GM21360 (cell line): ENCODE data around the gene KCNH2.
"Not testable (repeated sequence)": the region's sequence is repeated elsewhere in the genome, so short reads cannot be mapped to it uniquely, and the experiment has no call there.

ENCODE experiments used
- ATAC-seq: cut with Tn5 transposase; IDR thresholded peaks from one replicate; pipeline ENCODE4 v1.9.1; 2021; ENCODE audit warnings: mild to moderate bottlenecking, moderate library complexity; ENCODE audit not compliant: unreplicated experiment

The KCNH2 gene, protein sequence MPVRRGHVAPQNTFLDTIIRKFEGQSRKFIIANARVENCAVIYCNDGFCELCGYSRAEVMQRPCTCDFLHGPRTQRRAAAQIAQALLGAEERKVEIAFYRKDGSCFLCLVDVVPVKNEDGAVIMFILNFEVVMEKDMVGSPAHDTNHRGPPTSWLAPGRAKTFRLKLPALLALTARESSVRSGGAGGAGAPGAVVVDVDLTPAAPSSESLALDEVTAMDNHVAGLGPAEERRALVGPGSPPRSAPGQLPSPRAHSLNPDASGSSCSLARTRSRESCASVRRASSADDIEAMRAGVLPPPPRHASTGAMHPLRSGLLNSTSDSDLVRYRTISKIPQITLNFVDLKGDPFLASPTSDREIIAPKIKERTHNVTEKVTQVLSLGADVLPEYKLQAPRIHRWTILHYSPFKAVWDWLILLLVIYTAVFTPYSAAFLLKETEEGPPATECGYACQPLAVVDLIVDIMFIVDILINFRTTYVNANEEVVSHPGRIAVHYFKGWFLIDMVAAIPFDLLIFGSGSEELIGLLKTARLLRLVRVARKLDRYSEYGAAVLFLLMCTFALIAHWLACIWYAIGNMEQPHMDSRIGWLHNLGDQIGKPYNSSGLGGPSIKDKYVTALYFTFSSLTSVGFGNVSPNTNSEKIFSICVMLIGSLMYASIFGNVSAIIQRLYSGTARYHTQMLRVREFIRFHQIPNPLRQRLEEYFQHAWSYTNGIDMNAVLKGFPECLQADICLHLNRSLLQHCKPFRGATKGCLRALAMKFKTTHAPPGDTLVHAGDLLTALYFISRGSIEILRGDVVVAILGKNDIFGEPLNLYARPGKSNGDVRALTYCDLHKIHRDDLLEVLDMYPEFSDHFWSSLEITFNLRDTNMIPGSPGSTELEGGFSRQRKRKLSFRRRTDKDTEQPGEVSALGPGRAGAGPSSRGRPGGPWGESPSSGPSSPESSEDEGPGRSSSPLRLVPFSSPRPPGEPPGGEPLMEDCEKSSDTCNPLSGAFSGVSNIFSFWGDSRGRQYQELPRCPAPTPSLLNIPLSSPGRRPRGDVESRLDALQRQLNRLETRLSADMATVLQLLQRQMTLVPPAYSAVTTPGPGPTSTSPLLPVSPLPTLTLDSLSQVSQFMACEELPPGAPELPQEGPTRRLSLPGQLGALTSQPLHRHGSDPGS

DNA sequence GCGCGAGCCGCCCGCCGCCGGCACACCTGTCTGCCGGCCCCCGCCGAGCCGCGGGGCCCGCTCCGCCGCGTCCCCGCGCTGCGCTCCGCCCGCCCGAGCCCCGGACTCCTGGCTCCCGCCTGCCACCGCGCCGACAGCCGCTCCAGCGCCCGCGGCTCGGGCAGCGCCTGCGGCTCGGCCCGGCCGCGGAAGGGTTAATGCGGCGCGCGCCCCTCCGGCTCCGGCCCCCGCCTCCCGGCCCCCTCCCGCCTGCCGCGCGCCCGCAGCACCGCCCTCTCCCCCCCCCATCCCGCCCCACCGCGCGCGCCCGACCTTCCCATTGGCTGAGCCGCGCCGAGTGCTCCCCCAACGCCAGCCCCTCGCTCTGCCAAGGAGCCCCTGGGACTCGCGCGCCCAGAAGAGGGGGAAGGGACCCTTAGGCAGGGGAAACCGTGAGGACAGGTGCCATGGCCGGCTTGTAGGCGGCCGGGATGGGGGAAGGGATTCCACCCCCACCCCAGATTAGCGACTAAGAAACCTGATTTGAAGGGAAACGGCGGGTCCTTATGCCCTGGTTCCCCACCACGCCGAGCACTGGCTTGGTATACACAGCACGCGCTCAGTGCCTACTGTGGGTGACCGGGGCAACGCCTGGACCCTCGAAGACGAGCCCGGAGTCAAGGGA is at the start of gene KCNH2:
Gene KCNH2, minus strand, starts transcription at position 196 of the 664 bp plus-strand sequence. CDS start 408 bp downstream, outside the sequence.
- no peak for ATAC-seq

DNA sequence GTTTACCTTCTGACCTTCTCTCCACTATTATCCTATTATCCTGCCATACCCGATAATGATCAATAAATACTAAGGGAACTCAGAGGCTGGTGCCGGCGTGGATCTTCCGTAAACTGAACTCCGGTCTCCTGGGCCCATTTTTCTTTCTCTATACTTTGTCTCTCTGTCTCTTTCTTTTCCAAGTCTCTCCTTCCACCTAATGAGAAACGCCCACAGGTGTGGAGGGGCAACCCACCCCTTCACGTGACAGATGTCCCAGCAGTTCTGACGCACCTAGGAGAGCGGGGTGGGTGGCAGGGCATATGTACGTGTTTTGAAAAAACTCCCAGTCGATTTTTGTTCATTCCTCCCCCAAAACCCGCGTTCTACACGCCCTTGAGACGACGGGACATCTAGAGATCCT is 49.6 kb upstream of the KCNH2 start:
- not testable (repeated sequence) for ATAC-seq

DNA sequence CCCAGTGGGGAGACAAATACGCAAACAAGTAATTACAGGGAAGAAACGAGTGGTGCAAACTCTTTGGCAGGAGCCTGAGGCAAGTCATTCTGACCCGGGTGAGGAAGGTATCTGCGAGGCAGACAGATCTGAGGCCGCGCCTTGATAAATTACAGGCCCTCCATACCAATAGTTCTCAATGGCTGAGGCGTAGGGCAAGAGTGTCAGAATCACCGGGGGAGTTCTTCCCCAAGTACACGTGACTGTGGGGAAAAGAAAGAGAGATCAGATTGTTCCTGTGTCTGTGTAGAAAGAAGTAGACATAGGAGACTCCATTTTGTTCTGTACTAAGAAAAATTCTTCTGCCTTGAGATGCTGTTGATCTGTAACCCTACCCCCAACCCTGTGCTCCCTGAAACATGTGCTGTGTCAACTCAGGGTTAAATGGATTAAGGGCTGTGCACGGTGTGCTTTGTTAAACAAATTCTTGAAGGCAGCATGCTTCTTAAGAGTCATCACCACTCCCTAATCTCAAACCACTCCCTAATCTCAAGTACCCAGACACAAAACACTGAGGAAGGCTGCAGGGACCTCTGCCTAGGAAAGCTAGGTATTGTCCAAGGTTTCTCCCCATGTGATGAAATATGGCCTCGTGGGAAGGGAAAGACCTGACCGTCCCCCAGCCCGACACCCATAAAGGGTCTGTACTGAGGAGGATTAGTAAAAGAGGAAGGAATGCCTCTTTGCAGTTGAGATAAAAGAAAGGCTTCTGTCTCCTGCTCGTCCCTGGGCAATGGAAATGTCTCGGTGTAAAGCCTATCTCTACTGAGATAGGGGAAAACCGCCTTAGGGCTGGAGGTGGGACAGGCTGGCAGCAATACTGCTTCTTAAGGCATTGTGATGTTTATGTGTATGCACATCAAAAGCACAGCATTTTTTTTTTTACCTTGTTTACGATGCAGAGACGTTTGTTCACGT is 48.9 kb upstream of the KCNH2 start:
- not testable (repeated sequence) for ATAC-seq

DNA sequence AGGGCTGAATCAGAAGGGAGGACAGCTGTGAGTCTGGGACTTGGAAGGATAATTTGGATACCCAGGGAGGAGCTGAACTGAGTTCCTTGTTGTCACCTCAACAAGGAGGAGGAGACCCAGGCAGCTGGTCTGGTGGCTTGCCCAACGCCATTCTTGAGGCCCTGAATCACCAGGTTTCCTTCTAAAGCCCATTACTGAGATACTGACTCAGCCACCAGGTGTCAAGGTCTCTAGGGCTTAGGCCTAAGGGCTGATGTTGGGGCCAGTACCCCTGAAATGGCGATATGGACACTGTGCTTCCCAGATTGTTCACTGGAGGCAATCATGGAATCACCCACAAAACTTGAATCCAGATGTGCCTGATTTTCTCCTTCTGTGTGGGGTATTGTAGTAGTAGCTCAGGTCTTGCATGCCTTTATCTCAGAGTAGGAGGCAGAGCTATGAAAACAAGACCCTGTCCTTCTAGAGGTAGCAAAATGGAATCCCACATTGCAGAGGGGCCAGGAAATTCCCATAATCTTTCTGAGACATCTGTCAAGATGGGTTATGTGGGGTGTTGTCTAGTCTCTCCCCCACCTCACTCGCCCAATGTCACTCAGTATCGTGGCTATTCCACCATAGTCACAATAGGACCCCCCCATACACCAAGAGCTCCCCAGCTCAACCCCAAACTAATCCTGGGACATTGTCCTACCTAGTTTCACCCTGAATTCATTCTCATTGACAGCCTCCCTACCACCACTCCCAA is 48.0 kb upstream of the KCNH2 start:
- no peak for ATAC-seq

DNA sequence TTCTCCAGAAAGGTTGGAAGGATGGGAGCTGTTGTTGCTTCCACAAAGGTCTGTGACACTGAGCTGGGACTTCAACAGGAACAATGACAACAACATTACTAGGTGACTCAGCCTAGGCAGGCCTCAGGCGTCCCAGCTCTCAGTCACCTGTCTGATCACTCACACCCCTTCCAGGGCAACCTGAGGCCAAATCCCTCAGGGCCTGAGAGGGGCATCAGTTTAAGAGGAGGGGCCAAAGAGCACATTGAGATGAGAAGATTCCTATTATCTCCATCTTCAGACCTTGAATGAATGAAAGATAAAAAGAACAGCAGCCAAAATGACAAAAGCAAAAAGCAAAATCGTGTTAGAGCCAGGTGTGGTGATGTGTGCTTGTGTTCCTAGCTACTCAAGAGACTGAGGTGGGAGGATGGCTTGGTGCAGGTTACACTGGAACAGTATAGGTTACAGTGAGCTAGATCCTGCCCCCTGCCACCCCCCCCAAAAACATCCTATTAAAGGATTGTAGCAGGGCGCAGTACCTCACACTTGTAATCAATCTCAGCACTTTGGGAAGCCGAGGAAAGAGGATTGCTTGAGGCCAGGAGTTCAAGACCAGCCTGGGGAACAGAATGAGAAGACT is 46.4 kb upstream of the KCNH2 start, which contains the start of gene ATG9B:
Gene ATG9B, minus strand, starts transcription at position 60 of the 622 bp plus-strand sequence. CDS start 71 bp downstream, outside the sequence.
- no peak for ATAC-seq

DNA sequence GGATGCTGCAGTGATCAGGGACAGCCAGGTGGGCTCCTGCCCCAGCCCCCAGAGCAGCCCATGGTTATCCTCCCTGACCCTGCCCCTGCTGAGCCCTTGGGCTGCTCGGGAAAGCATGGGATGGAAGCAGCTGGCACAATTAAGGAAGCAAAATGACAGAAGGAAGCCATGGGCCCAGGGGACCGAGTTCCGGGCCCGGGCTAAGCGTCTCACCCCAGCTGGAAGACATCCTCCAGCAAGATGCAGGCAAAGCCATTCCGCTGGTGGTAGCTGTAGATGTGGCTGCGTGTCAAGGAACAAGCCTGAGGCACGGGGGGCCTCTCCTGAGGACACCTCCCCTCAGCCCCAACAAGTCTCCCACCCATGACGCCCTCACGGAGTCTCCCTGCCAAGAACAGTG is 45.1 kb upstream of the KCNH2 start:
- no peak for ATAC-seq

DNA sequence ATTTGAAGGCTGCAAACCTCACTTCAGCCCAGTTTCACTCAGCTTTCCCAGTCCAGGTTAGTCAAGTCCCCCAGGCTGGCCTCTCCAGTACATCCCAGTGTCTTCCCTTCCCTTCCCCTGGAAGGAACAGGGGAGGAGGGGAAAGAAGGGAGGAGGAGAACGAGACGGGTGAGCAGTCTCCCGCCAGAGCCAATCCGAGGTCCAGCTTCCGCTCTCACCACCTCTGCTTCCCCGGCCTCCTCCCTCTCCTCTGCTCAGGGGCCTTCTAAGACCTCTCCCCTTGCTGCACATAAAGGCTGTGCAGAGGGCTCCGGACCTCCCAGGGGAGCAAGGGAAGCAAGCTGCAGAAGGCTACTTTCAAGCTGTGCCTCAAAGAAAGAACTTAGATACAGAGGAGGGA is 42.1 kb upstream of the KCNH2 start:
- no peak for ATAC-seq

DNA sequence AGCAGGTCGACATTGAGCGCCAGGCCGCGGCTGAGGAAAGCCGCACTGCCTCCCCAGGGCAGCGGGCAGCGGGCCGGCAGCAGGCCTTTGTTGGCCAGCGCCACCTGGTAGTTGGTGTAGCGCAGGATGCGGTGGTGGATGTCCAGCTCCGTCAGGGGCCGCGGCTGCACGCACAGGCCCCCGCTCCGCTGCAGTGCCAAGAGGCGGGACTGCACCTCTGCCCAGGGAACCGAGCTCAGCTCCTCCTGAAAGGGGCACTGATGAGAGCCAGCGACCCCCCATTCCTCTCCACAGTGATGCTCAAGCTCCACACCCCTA is 41.0 kb upstream of the KCNH2 start:
- ATAC-seq = no peak

DNA sequence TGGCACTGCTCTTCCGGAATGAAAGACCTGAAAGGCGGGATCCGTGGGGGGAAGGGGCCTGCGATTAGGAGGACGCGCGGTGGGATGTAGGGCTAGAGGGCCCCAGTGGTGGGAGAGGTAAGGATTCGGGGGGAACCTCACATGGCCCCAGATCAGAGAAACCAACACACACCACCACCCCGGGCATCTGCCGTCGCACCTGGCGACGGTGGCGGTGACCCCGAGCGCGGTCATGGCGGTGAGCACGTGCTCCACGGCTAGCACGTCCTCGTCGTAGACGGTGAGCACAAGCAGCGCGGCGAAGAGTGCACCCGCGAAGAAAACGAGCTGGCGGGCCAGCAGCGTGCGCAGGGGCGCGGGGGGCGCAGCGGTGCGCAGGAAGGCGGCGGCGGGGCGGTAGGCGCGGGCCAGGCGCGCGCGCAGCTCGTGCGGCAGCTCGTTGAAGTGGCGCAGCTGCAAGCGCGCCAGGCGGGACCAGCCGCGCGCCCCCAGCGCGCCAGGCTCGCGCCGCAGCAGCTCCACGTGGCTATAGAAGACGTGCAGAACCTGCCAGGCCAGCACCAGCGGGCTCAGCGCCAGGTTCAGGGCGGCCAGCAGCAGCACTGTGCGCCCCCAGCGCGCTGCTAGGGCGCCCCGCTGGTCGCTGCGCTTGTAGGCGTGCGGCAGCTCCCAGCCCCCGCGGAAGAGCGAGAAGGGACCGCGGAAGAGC is 40.5 kb upstream of the KCNH2 start:
- ATAC-seq = no peak

DNA sequence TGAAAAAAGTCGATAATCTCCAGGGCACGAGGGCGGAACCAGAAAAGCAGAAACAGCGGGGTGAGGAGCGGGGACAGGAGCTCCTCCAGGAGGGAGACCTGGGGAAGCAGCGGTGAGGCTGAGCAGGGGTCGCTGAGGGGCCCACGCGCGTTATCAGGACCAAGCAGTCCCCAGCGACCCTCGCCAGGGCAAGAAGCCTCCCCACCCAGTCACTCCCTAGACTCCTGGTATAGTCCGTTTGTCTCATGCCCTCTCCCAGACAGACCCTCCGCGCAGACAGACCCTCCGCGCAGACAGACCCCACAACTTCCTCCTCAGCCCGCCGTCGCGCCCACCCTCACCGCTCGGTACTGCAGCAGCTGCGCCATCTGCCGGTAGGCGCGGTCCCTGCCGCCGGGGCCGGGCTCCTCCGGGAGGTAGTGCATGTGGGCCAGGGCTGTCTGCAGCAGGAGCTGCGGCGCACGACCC is 39.9 kb upstream of the KCNH2 start:
- ATAC-seq = peak; percentile 54

DNA sequence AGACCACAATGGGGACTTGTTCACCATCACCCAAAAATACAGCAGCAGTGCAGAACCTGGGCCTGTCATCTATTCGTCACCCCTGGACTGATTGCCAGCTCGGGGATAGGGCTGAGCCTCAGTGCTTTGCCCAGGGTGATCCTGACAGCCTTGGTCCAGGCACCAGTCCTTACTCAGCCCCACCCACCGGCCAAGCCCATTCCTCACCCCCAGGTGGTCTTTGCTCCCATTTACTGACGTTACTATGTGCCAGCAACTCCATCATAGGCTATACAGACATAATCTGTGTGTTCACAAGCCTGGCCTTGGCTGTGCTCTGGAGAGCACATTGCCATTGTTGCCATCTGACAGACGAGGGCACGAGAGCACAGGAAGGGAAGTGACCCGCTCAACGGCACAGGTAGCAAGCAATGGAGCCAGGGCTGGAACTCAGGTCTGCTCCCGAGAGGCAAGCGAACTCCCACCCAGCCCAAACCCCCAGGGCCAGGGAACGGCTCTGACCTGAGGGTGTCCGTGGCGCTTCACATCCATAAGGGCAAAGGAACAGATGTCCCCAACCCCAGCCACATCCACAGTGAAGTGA is 39.3 kb upstream of the KCNH2 start:
- ATAC-seq = no peak

DNA sequence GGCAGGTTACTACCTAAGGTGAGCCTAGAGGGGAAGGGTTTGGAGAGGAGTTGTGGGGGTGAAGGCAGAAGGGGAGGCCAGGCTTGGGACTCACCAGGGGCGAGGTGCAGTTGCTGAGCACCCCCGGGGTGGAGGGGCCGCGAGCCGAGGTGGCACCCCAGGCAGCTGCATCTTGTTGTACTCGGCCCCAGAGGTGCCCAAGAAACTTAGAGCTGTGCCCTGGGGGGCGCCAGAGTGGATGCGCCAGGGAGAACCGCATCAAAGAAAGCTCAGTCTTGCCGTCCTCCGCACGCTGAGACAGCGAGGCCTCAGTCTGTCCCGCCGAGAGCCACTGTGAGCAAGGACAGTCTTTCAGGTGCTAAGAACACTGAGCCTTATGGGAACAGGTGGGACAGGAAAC is 38.8 kb upstream of the KCNH2 start:
- no peak for ATAC-seq

DNA sequence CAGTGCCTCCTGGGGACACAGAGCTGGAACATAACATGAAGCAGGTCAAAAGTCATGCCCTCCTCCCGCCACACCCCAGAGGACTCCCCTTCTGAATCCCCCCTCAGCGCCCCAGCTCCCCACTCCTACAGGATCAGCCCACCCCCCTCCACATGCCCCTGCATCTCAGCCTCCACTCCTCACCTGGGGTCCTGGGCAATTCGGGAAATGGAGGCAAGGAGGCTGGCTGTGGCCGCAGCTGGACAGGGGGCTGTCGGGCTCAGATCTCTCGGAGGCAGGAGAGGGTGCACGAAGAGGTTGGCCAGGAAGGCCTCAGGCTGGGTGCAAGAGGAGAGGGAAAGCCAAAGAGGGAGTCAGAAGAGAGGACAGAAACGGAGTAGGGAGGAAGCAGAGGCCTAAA is 38.4 kb upstream of the KCNH2 start:
- ATAC-seq = no peak

DNA sequence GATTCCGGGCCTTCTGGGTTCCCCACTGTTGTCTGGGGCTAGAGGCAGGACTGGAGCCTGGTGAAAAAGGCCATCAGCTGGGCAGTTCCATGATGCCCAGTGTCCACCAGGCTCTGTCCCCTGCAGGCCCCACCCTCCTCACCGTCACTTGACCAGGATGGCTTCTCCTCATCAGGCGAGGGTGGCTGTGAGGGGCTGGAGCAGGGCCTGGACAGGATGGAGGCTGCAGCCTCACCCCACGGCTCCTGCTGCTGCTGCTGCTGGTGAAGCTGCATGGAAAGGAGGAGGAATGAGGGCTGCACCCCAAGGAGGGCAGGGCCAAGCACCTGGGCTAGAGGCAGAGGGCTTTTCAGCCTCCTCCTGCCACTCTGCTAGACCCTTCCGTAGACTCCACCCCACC is 37.8 kb upstream of the KCNH2 start:
- no peak for ATAC-seq

DNA sequence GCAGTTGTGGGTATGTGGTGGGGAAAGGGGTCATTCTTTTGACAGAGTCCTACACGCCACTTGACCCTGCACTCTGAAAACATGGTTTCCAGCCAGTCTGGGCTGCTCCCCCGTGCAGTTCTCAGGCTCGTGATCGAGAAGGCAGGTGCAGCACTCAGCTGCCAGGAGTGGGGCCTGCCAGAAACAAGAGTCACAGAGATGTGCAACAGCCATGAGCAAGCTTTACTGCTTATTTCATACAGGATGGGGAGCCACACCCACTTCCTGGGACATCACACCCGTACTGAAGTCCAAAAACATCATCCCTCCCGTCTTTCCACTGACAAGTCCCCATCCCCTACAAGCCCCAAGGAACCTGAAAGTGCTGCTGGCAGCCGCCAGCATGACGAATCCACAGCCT is 36.8 kb upstream of the KCNH2 start:
- ATAC-seq = no peak

DNA sequence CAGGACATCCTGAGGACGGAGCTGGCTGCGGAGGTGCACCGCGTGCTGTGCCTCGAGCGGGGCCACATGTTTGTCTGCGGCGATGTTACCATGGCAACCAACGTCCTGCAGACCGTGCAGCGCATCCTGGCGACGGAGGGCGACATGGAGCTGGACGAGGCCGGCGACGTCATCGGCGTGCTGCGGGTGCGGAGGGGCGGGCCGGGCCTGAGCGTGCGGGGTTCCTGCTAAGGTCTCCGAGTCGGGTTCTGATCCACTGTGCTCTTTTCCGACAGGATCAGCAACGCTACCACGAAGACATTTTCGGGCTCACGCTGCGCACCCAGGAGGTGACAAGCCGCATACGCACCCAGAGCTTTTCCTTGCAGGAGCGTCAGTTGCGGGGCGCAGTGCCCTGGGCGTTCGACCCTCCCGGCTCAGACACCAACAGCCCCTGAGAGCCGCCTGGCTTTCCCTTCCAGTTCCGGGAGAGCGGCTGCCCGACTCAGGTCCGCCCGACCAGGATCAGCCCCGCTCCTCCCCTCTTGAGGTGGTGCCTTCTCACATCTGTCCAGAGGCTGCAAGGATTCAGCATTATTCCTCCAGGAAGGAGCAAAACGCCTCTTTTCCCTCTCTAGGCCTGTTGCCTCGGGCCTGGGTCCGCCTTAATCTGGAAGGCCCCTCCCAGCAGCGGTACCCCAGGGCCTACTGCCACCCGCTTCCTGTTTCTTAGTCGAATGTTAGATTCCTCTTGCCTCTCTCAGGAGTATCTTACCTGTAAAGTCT is 35.8 kb upstream of the KCNH2 start:
- peak; percentile 40 for ATAC-seq

DNA sequence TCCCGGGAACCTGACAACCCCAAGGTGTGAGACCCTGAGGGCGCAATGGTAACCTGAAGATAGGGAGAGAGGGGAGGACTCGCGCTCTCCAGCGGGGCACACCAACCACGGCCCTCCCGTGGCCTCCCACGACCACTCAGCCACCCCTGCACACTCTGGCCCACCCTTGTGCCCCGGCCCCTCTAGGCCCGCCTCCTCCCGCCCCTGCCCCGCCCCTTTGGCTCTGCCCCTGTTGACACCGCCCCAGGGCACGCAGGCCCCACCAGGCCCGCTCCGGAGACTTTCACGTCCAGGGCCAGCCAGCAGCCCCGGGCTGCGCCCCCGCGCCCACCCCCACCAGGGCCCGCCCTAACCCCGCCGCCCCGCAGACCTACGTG is 35.2 kb upstream of the KCNH2 start:
- peak; percentile 18 for ATAC-seq
